ENCODE results near the gene ANTXR2. TPM values are rescaled to one million over a fixed set of nuclear protein-coding genes. Genes with fewer than 3 reads are reported as not detected.

ANTXR2 gene
- total RNA-seq, 2 donors from 2014 or later: 86.1 to 133 TPM

DNA sequence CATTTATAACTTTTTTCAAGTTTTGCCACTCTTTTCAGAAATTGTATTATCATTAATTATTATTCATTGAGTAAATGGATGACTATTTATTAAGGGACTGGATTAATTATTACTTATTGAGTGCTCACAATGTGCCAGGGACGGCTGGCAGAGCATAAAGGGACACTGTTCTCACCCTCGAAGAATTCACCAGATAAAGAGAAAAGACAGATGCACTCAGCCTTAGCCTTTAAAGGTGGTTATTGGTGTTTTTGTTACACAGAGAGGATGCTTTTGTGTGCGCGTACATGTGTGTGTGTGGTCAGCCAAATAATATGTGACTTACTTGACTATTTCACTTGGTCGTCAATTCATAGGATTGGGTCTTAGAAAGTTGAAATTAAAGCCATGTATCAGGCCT lies 187.0 kb downstream of the ANTXR2 start:
- no peaks in the 10 kb centered on the region for H3K27me3 ChIP-seq (replicated peaks; ENCODE audit: insufficient read depth)
- no peak overlapping the region for H3K4me3 ChIP-seq
- H3K27ac ChIP-seq: no peak overlapping the region
- WGBS: 71% methylated on average over 5 of the region's 5 CpGs
- TF ChIP-seq, protein P1, sequence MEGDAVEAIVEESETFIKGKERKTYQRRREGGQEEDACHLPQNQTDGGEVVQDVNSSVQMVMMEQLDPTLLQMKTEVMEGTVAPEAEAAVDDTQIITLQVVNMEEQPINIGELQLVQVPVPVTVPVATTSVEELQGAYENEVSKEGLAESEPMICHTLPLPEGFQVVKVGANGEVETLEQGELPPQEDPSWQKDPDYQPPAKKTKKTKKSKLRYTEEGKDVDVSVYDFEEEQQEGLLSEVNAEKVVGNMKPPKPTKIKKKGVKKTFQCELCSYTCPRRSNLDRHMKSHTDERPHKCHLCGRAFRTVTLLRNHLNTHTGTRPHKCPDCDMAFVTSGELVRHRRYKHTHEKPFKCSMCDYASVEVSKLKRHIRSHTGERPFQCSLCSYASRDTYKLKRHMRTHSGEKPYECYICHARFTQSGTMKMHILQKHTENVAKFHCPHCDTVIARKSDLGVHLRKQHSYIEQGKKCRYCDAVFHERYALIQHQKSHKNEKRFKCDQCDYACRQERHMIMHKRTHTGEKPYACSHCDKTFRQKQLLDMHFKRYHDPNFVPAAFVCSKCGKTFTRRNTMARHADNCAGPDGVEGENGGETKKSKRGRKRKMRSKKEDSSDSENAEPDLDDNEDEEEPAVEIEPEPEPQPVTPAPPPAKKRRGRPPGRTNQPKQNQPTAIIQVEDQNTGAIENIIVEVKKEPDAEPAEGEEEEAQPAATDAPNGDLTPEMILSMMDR (IDR thresholded peaks at IDR 0.05): no peak
- TF ChIP-seq POLR2A (IDR thresholded peaks at IDR 0.05) (no peak), POLR2AphosphoS5 (IDR thresholded peaks at IDR 0.05) (no peak)
- H3K4me1 ChIP-seq (replicated peaks): no peaks in the 10 kb centered on the region
- H3K36me3 ChIP-seq: no peaks in the 10 kb centered on the region
- intact Hi-C loops (cut with DNase I): no loop called here
- DNase-seq (ENCODE audit: low spot score): no peak
- H3K9me3 ChIP-seq: no peaks in the 10 kb centered on the region

DNA sequence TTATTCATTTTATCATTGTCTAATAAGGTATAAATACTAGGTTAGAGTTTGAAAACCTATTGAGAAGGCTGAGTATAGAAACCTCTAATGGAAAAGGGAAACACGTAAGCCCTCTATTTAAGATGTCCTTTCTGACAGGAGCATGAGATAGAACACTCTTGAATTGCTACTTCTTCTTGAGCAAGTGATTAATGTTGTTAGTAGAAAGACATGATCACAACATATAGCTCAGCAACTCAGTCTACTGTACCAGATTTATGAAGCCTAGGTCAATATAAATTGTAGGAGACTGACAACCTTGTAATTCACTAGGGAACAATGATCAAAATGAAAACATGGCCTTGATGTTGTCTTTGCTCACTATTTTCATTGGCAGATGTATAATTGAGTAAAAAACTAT lies 189.7 kb downstream of the ANTXR2 start:
- 94% methylated on average over 1 of the region's 1 CpG for WGBS
- no peak for DNase-seq (ENCODE audit: low spot score)
- Histone ChIP-seq H3K4me1 (replicated peaks) (no peaks in the 10 kb centered on the region), H3K9me3 (no peaks in the 10 kb centered on the region), H3K27me3 (replicated peaks; ENCODE audit: insufficient read depth) (no peaks in the 10 kb centered on the region), H3K27ac (no peak overlapping the region), H3K4me3 (no peak overlapping the region), H3K36me3 (no peaks in the 10 kb centered on the region)
- TF ChIP-seq POLR2AphosphoS5 (IDR thresholded peaks at IDR 0.05) (no peak), POLR2A (IDR thresholded peaks at IDR 0.05) (no peak)
- TF ChIP-seq, protein P1 (IDR thresholded peaks at IDR 0.05): no peak
- intact Hi-C loops (cut with DNase I): no loop called here

DNA sequence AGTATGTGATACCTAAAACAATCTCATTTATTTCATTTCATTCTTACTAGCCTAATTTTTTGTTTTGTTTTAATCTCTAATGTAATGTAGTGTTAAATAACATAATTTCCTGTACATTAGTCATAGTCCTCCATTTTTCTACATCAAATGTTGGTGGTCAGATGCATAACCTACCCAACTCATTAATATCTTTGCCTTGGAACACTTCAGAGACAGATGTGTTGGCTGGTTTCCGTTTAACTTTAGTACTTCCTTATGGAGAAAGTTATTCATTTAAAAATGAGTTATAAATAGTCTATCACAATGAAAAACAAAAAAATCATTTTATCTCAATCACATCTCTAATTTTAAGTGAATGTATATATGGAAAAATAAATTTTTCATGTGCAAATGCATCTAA lies 190.2 kb downstream of the ANTXR2 start:
- Histone ChIP-seq H3K27ac (no peak overlapping the region), H3K36me3 (no peaks in the 10 kb centered on the region), H3K9me3 (no peaks in the 10 kb centered on the region), H3K4me3 (no peak overlapping the region), H3K4me1 (replicated peaks) (no peaks in the 10 kb centered on the region), H3K27me3 (replicated peaks; ENCODE audit: insufficient read depth) (no peaks in the 10 kb centered on the region)
- no peak for TF ChIP-seq POLR2A (IDR thresholded peaks at IDR 0.05)
- TF ChIP-seq, protein P1 (IDR thresholded peaks at IDR 0.05): no peak
- no peak for TF ChIP-seq POLR2AphosphoS5 (IDR thresholded peaks at IDR 0.05)
- intact Hi-C loops (cut with DNase I): no loop called here
- DNase-seq (ENCODE audit: low spot score): no peak
- 51% methylated on average over 1 of the region's 1 CpG for WGBS

DNA sequence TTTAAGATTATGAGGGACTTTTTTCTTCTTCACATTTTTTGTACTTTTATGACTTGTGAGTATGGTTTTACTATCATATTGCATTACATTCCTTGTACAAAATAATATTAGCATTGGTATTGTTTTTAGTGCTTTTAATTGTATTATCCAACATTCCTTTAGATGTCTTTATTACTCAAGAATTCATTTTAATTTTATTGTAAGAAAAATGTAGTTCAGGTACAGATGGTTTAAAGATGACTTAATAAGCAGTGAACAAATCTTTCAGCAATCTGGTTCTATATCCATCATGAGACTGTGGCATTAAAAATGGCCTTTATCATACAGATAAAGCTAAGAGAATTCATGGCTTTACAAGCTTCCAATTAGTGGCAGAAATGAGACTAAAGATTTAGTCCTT lies 191.6 kb downstream of the ANTXR2 start:
- H3K36me3 ChIP-seq: no peaks in the 10 kb centered on the region
- intact Hi-C loops (cut with DNase I): no loop called here
- no peaks in the 10 kb centered on the region for H3K27me3 ChIP-seq (replicated peaks; ENCODE audit: insufficient read depth)
- no peak overlapping the region for H3K4me3 ChIP-seq
- H3K9me3 ChIP-seq: no peaks in the 10 kb centered on the region
- DNase-seq (ENCODE audit: low spot score): no peak
- TF ChIP-seq, protein P1 (IDR thresholded peaks at IDR 0.05): no peak
- TF ChIP-seq POLR2AphosphoS5 (IDR thresholded peaks at IDR 0.05) (no peak), POLR2A (IDR thresholded peaks at IDR 0.05) (no peak)
- no peak overlapping the region for H3K27ac ChIP-seq
- H3K4me1 ChIP-seq (replicated peaks): no peaks in the 10 kb centered on the region

DNA sequence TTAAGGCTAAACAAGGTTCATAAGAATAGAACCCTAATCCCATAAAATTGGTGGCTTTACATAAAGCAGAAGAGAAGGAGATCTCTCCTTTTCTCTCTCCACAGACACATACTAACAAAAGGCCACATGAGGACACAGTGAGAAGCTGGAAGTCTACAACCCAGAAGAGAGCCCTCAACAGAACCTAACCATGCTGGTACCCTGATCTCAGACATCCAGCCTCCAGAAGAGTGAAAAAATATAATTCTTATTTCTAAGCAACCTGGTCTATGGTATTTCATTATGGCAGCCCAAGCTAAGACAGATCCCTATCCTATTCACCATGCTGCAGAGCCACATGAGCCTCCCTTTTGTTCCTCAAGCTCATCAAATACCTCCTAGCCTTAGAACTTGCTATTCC lies 195.5 kb downstream of the ANTXR2 start:
- no peaks in the 10 kb centered on the region for H3K27me3 ChIP-seq (replicated peaks; ENCODE audit: insufficient read depth)
- intact Hi-C loops (cut with DNase I): no loop called here
- H3K9me3 ChIP-seq: no peaks in the 10 kb centered on the region
- no peak overlapping the region for H3K4me3 ChIP-seq
- TF ChIP-seq POLR2AphosphoS5 (IDR thresholded peaks at IDR 0.05) (no peak), POLR2A (IDR thresholded peaks at IDR 0.05) (no peak)
- TF ChIP-seq, protein P1 (IDR thresholded peaks at IDR 0.05): no peak
- DNase-seq (ENCODE audit: low spot score): no peak
- H3K4me1 ChIP-seq (replicated peaks): no peaks in the 10 kb centered on the region
- H3K27ac ChIP-seq: no peak overlapping the region
- H3K36me3 ChIP-seq: no peaks in the 10 kb centered on the region

Measured in prostate gland (tissue), 2 donors.